Measurements from ENCODE around the gene TTC27. TPM values are rescaled to one million over a fixed set of nuclear protein-coding genes. Genes with fewer than 3 reads are reported as not detected.

TTC27 gene
- polyA plus RNA-seq, 1 donor from 2014 or later = 11.1 TPM

DNA sequence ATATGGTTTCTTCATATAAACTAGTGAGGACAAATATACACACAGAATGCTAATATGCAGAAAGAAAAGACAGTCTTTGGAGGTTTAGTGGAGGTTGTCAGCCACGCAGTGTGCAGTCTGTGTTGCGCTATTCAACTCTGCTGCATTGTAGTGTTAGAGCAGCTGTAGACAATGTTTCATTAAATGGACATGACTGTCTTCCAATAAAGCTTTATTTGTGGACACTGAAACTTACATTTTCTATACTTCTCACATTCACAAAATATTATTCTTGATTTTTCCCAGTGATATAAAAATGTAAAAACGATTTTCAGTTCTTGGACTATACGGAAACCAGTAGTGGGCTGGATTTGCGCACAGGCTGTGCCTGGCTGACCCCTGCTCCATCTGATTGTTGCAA is 13.3 kb downstream of the TTC27 start:
- TF ChIP-seq, protein P1, sequence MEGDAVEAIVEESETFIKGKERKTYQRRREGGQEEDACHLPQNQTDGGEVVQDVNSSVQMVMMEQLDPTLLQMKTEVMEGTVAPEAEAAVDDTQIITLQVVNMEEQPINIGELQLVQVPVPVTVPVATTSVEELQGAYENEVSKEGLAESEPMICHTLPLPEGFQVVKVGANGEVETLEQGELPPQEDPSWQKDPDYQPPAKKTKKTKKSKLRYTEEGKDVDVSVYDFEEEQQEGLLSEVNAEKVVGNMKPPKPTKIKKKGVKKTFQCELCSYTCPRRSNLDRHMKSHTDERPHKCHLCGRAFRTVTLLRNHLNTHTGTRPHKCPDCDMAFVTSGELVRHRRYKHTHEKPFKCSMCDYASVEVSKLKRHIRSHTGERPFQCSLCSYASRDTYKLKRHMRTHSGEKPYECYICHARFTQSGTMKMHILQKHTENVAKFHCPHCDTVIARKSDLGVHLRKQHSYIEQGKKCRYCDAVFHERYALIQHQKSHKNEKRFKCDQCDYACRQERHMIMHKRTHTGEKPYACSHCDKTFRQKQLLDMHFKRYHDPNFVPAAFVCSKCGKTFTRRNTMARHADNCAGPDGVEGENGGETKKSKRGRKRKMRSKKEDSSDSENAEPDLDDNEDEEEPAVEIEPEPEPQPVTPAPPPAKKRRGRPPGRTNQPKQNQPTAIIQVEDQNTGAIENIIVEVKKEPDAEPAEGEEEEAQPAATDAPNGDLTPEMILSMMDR (IDR thresholded peaks at IDR 0.05; ENCODE audit: poor library complexity, severe bottlenecking) = no peak
- TF ChIP-seq MXI1 (conservative IDR thresholded peaks at IDR 0.05; ENCODE audit: poor library complexity, severe bottlenecking) (no peak), RAD21 (conservative IDR thresholded peaks at IDR 0.05) (no peak), SMC3 (conservative IDR thresholded peaks at IDR 0.05; ENCODE audit: poor library complexity) (no peak), EP300 (conservative IDR thresholded peaks at IDR 0.05; ENCODE audit: poor library complexity, severe bottlenecking) (no peak), POLR2AphosphoS5 (IDR thresholded peaks at IDR 0.05) (no peak), EZH2 (IDR thresholded peaks at IDR 0.05; ENCODE audit: borderline replicate concordance, insufficient read depth, low read length, poor library complexity, severe bottlenecking) (no peak), TAF1 (IDR thresholded peaks at IDR 0.05; ENCODE audit: low read depth) (no peak)
- TF ChIP-seq, protein P2, sequence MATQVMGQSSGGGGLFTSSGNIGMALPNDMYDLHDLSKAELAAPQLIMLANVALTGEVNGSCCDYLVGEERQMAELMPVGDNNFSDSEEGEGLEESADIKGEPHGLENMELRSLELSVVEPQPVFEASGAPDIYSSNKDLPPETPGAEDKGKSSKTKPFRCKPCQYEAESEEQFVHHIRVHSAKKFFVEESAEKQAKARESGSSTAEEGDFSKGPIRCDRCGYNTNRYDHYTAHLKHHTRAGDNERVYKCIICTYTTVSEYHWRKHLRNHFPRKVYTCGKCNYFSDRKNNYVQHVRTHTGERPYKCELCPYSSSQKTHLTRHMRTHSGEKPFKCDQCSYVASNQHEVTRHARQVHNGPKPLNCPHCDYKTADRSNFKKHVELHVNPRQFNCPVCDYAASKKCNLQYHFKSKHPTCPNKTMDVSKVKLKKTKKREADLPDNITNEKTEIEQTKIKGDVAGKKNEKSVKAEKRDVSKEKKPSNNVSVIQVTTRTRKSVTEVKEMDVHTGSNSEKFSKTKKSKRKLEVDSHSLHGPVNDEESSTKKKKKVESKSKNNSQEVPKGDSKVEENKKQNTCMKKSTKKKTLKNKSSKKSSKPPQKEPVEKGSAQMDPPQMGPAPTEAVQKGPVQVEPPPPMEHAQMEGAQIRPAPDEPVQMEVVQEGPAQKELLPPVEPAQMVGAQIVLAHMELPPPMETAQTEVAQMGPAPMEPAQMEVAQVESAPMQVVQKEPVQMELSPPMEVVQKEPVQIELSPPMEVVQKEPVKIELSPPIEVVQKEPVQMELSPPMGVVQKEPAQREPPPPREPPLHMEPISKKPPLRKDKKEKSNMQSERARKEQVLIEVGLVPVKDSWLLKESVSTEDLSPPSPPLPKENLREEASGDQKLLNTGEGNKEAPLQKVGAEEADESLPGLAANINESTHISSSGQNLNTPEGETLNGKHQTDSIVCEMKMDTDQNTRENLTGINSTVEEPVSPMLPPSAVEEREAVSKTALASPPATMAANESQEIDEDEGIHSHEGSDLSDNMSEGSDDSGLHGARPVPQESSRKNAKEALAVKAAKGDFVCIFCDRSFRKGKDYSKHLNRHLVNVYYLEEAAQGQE (IDR thresholded peaks at IDR 0.05; ENCODE audit: borderline replicate concordance) = no peak
- no peaks in the 10 kb centered on the region for H4K20me1 ChIP-seq (ENCODE audit: insufficient read depth)
- no peak overlapping the region for H3K9ac ChIP-seq (ENCODE audit: low read length)
- no peaks in the 10 kb centered on the region for H3K27me3 ChIP-seq (ENCODE audit: insufficient read depth, low read depth, low read length)
- no peak overlapping the region for H3K27ac ChIP-seq (ENCODE audit: low read length)
- no peak overlapping the region for H3K4me2 ChIP-seq (ENCODE audit: low read length)
- no peak overlapping the region for H3K4me3 ChIP-seq (ENCODE audit: low read length)
- H2AFZ ChIP-seq (ENCODE audit: low read depth, low read length) = no peak overlapping the region
- H3K9me2 ChIP-seq (ENCODE audit: insufficient read depth, low read length) = no peaks in the 10 kb centered on the region
- no peaks in the 10 kb centered on the region for H3K36me3 ChIP-seq (ENCODE audit: insufficient read depth, low read length)
- no peaks in the 10 kb centered on the region for H3K79me2 ChIP-seq (replicated peaks; ENCODE audit: insufficient read depth, low read length)
- H3F3A ChIP-seq (ENCODE audit: insufficient read depth, low read length, poor library complexity, severe bottlenecking) = no peaks in the 10 kb centered on the region
- no peaks in the 10 kb centered on the region for H3K9me3 ChIP-seq (ENCODE audit: low read length)

DNA sequence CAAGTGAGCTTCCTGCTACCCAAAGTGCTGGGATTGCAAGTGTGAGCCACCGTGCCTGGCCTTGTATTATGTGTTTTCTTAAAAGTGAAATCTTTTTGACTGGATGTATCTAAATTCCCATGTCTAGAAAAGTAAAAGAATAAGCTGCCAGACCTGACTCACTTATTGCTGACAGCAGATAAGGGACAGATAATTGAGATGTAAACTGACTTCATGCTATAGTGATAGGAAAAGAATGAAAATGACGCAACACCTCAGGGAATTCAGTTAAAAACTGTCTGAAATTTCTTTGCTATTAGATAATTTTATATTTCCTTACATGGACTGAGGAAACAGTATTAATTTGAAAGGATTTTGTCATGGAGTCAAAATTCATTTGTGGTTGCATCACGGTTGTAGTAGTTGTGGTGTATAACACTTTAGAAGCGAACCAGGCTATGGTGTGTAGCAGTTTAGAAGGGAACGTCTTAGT is 19.4 kb downstream of the TTC27 start:
- no peak overlapping the region for H3K4me2 ChIP-seq (ENCODE audit: low read length)
- no peak overlapping the region for H3K27ac ChIP-seq (ENCODE audit: low read length)
- no peaks in the 10 kb centered on the region for H3K9me2 ChIP-seq (ENCODE audit: insufficient read depth, low read length)
- no peaks in the 10 kb centered on the region for H3F3A ChIP-seq (ENCODE audit: insufficient read depth, low read length, poor library complexity, severe bottlenecking)
- no peaks in the 10 kb centered on the region for H3K36me3 ChIP-seq (ENCODE audit: insufficient read depth, low read length)
- no peak overlapping the region for H3K4me3 ChIP-seq (ENCODE audit: low read length)
- H2AFZ ChIP-seq (ENCODE audit: low read depth, low read length) = no peak overlapping the region
- H3K9me3 ChIP-seq (ENCODE audit: low read length) = no peaks in the 10 kb centered on the region
- no peaks in the 10 kb centered on the region for H4K20me1 ChIP-seq (ENCODE audit: insufficient read depth)
- H3K9ac ChIP-seq (ENCODE audit: low read length) = no peak overlapping the region
- no peak for TF ChIP-seq EP300 (conservative IDR thresholded peaks at IDR 0.05; ENCODE audit: poor library complexity, severe bottlenecking)
- no peak for TF ChIP-seq MXI1 (conservative IDR thresholded peaks at IDR 0.05; ENCODE audit: poor library complexity, severe bottlenecking)
- TF ChIP-seq, protein P1 (IDR thresholded peaks at IDR 0.05; ENCODE audit: poor library complexity, severe bottlenecking) = no peak
- no peak for TF ChIP-seq RAD21 (conservative IDR thresholded peaks at IDR 0.05)
- no peak for TF ChIP-seq SMC3 (conservative IDR thresholded peaks at IDR 0.05; ENCODE audit: poor library complexity)
- TF ChIP-seq TAF1 (IDR thresholded peaks at IDR 0.05; ENCODE audit: low read depth) = no peak
- TF ChIP-seq, protein P2 (IDR thresholded peaks at IDR 0.05; ENCODE audit: borderline replicate concordance) = no peak
- TF ChIP-seq POLR2AphosphoS5 (IDR thresholded peaks at IDR 0.05) = no peak
- no peak for TF ChIP-seq EZH2 (IDR thresholded peaks at IDR 0.05; ENCODE audit: borderline replicate concordance, insufficient read depth, low read length, poor library complexity, severe bottlenecking)
- H3K79me2 ChIP-seq (replicated peaks; ENCODE audit: insufficient read depth, low read length) = no peaks in the 10 kb centered on the region
- no peaks in the 10 kb centered on the region for H3K27me3 ChIP-seq (ENCODE audit: insufficient read depth, low read depth, low read length)

Measured in neural cell (in vitro differentiated cells).